ENCODE data around the gene AHSG.

AHSG gene, protein sequence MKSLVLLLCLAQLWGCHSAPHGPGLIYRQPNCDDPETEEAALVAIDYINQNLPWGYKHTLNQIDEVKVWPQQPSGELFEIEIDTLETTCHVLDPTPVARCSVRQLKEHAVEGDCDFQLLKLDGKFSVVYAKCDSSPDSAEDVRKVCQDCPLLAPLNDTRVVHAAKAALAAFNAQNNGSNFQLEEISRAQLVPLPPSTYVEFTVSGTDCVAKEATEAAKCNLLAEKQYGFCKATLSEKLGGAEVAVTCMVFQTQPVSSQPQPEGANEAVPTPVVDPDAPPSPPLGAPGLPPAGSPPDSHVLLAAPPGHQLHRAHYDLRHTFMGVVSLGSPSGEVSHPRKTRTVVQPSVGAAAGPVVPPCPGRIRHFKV

DNA sequence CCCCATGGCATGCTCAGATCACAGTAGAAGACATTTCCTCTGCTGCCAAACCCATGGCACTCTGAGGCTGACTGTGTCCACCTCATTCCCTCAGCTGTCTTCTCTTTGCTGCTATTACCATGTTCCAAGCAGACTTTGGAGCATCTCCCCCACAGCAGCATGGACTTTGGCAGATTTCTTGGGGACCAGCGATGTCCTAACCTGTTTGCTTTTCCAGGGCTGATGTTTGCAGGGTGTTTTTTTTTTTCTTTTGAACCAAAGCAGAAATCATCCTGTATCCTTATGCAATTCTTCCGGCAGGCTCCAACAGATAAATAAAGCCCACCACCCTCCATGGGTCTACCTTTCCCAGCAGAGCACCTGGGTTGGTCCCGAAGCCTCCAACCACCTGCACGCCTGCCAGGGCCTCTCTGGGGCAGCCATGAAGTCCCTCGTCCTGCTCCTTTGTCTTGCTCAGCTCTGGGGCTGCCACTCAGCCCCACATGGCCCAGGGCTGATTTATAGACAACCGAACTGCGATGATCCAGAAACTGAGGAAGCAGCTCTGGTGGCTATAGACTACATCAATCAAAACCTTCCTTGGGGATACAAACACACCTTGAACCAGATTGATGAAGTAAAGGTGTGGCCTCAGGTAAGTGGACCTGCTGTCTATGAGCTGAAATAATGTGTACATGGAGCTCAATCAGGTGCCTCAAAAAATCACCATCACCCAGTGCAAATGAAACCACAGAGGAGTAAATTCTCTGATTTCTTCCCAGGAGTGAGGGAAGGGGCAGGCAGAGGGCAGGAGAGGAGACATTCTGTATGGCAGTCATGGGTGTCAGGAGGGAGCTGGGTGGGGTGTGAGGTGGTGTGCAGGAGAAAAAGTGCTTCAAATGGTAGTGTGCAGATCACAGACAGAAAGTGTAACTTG, at the start of gene AHSG:
Gene AHSG, plus strand, starts transcription at position 340 of the 916 bp plus-strand sequence. Its CDS starts 82 bp downstream, at position 422.
- no peak within 1 kb of the TSS for H3K27ac ChIP-seq

DNA sequence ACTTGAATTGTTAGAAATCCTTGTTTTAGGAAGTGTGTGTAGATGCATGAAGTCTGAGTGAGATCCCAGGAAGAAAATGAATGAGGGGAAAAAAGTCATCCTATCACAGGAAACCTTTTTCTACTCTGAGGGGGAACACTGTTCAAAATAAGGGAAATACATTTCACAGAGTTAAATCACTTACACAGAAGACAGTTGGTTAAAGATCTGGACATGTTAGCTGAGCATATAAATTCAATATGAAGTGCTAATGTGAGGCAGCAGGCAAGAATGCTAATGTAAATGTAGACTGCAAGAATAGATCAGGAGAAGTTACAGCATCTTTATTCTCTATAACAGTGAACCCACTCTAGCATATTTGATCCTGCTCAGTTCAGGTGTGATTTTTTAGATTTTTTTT, 48.3 kb upstream of the AHSG start:
- no peak overlapping the region for H3K27ac ChIP-seq
- TF ChIP-seq ZFX (IDR thresholded peaks at IDR 0.05; ENCODE audit: borderline replicate concordance) = no peak
- TF ChIP-seq, protein P1, sequence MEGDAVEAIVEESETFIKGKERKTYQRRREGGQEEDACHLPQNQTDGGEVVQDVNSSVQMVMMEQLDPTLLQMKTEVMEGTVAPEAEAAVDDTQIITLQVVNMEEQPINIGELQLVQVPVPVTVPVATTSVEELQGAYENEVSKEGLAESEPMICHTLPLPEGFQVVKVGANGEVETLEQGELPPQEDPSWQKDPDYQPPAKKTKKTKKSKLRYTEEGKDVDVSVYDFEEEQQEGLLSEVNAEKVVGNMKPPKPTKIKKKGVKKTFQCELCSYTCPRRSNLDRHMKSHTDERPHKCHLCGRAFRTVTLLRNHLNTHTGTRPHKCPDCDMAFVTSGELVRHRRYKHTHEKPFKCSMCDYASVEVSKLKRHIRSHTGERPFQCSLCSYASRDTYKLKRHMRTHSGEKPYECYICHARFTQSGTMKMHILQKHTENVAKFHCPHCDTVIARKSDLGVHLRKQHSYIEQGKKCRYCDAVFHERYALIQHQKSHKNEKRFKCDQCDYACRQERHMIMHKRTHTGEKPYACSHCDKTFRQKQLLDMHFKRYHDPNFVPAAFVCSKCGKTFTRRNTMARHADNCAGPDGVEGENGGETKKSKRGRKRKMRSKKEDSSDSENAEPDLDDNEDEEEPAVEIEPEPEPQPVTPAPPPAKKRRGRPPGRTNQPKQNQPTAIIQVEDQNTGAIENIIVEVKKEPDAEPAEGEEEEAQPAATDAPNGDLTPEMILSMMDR (IDR thresholded peaks at IDR 0.05) = no peak

More for the DNA sequence above, at the start of gene AHSG:
- TF ChIP-seq, protein P1 (IDR thresholded peaks at IDR 0.05) = no peak
- no peak for TF ChIP-seq ZFX (IDR thresholded peaks at IDR 0.05; ENCODE audit: borderline replicate concordance)

DNA sequence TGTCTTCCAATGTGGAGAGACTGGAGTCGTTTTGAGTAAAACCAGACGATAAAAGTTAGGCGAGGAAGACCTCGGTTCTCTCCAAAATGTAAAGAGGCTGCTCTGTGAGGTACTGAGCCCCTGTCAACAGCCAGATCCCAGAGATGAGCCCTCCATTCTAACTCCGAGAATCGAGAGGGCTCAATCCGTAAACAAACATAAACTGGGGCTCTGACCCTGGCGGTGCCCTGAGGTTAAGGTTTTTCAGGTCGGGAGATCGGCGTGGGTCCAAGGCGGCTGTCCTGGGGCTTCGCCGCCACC, 46.1 kb upstream of the AHSG start:
- TF ChIP-seq ZFX (IDR thresholded peaks at IDR 0.05; ENCODE audit: borderline replicate concordance) = no peak
- TF ChIP-seq, protein P1 (IDR thresholded peaks at IDR 0.05) = no peak
- peak overlapping the region; percentile 81 for H3K27ac ChIP-seq

DNA sequence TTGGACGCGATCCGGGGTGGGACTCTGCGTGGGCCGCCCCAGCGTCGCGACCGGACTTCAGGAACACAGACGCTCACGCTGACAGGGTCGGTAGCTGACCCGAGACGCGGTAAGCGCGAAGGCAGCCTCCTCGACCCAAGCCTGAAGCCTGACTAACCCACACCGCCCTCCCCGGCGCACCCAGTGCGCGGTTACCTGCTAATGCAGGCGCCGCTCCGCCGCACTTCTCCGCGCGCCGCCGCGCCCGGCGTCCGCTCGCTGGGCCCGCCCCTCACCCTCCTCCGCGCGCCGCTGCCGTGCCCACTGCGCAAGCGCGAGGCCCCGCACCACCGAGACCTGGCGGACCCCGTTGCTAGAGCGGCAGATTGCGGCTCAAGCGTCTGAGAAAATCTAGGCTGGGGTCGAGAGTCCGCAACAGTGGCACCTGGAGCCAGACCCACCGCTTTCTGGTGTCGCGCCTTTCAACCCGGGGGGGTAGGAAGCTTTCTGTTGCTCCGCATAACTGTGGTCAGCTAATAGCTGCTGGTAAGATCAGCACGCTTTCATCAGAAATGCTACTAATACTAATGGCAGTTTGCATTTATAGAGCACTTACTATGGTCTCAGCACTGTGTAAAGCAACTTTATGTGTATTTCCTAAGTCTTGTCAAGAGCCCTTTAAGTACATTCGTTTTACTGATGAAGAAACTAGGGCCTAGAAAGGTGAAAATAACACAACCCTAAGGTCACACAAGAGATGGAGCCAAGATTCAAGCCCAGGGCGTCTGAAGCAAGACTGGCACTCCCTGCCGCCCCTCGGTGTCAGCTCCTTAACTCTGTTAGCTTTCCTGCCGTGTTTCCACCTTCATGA, 45.6 kb upstream of the AHSG start, which contains the start of gene TBCCD1:
Gene TBCCD1, minus strand, starts transcription at position 268 of the 850 bp plus-strand sequence. CDS start 3,010 bp downstream, outside the sequence.
- TF ChIP-seq ZFX (IDR thresholded peaks at IDR 0.05; ENCODE audit: borderline replicate concordance) = no peak
- TF ChIP-seq, protein P1 (IDR thresholded peaks at IDR 0.05) = no peak

DNA sequence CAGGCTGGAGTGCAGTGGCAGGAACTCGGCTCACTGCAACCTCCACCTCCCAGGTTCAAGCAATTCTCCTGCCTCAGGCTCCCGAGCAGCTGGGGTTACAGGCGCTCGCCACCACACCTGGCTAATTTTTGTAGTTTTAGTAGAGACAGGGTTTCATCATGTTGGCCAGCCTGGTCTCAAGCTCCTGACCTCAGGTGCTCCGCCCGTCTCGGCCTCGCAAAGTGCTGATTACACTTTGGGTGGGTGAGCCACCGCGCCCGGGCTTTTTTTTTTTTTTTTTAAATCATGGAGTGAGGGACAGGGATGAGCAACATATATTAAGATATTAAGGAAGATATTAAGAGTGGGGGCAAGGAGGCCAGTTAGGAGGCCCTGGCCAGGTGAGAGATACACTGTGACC, 43.5 kb upstream of the AHSG start:
- peak overlapping the region; percentile 63 for H3K27ac ChIP-seq

More for the DNA sequence above, 45.6 kb upstream of the AHSG start, which contains the start of gene TBCCD1:
- peak within 1 kb of the TSS; percentile 81 for H3K27ac ChIP-seq

DNA sequence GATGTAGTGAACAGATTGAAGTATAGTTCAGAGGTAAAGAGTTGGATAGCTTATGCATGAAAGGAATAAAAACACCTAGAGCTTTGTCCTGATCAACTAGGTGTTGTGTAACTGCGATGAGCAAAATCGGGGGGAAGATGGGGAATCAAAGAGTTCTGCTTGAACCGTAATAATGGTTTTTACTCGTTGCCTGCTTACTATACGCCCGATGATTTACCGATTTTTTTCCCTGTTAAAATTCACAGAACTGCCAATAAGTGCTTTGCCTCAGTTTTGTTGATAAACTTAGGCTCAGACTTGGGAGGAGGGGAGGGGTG, 43.1 kb upstream of the AHSG start:
- TF ChIP-seq ZFX (IDR thresholded peaks at IDR 0.05; ENCODE audit: borderline replicate concordance) = no peak
- TF ChIP-seq, protein P1 (IDR thresholded peaks at IDR 0.05) = no peak
- peak overlapping the region; percentile 63 for H3K27ac ChIP-seq

Measured in 22Rv1 (cell line).